WTC11 (cell line): Measurements from ENCODE around the gene OR2M2. TPM values are rescaled to one million over a fixed set of nuclear protein-coding genes. Genes with fewer than 3 reads are reported as not detected.

Experiments used
- ATAC-seq: fragments of 200-7000 bp; cut with Tn5 transposase; 2 replicates; pipeline ENCODE4 v1.10.0; 2021; ENCODE audit warnings: mild to moderate bottlenecking, moderate library complexity
- CTCF ChIA-PET: fragments of 300-600 bp; sonication (Branson Sonifier 250); formaldehyde crosslinking; loops from one replicate; lab custom pipeline; 2021; ENCODE audit warnings: antibody characterized with exemption; lab: Charles Lee
- POLR2A ChIA-PET: fragments of 350-600 bp; sonication (Branson Sonifier 250); formaldehyde crosslinking; loops from one replicate; lab custom pipeline; 2021; ENCODE audit warnings: antibody characterized with exemption; lab: Charles Lee
- DNase-seq: peaks from one replicate; pipeline ENCODE4 v3.0.0; 2021; ENCODE audit warnings: low spot score
- H3K27ac Mint-ChIP-seq: 2 replicates; pipeline ENCODE4 v1.8.0; 2021; ENCODE audit warnings: mixed read lengths
- H3K27me3 Mint-ChIP-seq: 2 replicates; pipeline ENCODE4 v1.8.0; 2021; ENCODE audit warnings: low read depth, mild to moderate bottlenecking, moderate library complexity, mixed read lengths
- H3K36me3 Mint-ChIP-seq: 2 replicates; pipeline ENCODE4 v1.8.0; 2021; ENCODE audit warnings: mixed read lengths
- H3K4me1 Mint-ChIP-seq: 2 replicates; pipeline ENCODE4 v1.8.0; 2022; ENCODE audit warnings: mixed read lengths
- H3K4me3 Mint-ChIP-seq: 2 replicates; pipeline ENCODE4 v1.8.0; 2021; ENCODE audit warnings: mild to moderate bottlenecking, moderate library complexity, mixed read lengths
- H3K9me3 Mint-ChIP-seq: 2 replicates; pipeline ENCODE4 v1.8.0; 2021; ENCODE audit warnings: mixed read lengths
- ESRRA ChIP-seq: sonication (generic); formaldehyde crosslinking; IDR thresholded peaks from 2 replicates; pipeline ENCODE4 v1.8.1; 2022; ENCODE audit warnings: mild to moderate bottlenecking, missing genetic modification reagents, borderline replicate concordance
- GABPB1 ChIP-seq: sonication (generic); formaldehyde crosslinking; IDR thresholded peaks from 2 replicates; pipeline ENCODE4 v1.8.1; 2023; ENCODE audit warnings: mild to moderate bottlenecking, missing genetic modification reagents
- GTF2I ChIP-seq: fragments of 250-450 bp; sonication (Bioruptor Pico); conservative IDR thresholded peaks from 2 replicates; pipeline ENCODE4 v1.4.0; 2021; ENCODE audit warnings: mild to moderate bottlenecking
- NFE2L1 ChIP-seq: sonication (generic); formaldehyde crosslinking; IDR thresholded peaks from 2 replicates; pipeline ENCODE4 v1.8.1; 2023; ENCODE audit warnings: missing genetic modification reagents
- NR2C2 ChIP-seq: sonication (generic); formaldehyde crosslinking; IDR thresholded peaks from 2 replicates; pipeline ENCODE4 v1.8.0; 2022; ENCODE audit warnings: mild to moderate bottlenecking, missing genetic modification reagents
- NR3C1 ChIP-seq: sonication (generic); formaldehyde crosslinking; conservative IDR thresholded peaks from 2 replicates; pipeline ENCODE4 v1.8.1; 2023; ENCODE audit warnings: low read depth, mild to moderate bottlenecking, missing genetic modification reagents
- STAT6 ChIP-seq: sonication (generic); formaldehyde crosslinking; conservative IDR thresholded peaks from 2 replicates; pipeline ENCODE4 v1.8.1; 2023; ENCODE audit warnings: mild to moderate bottlenecking, low read depth, missing genetic modification reagents, moderate library complexity
- TCF7 ChIP-seq: sonication (generic); formaldehyde crosslinking; IDR thresholded peaks from 2 replicates; pipeline ENCODE4 v1.8.0; 2022; ENCODE audit warnings: mild to moderate bottlenecking, low read depth, missing genetic modification reagents, moderate library complexity
- ZNF232 ChIP-seq: sonication (generic); formaldehyde crosslinking; IDR thresholded peaks from 2 replicates; pipeline ENCODE4 v1.8.0; 2022; ENCODE audit warnings: mild to moderate bottlenecking, missing genetic modification reagents
- ZNF263 ChIP-seq: sonication (generic); formaldehyde crosslinking; IDR thresholded peaks from 2 replicates; pipeline ENCODE4 v1.8.1; 2022; ENCODE audit warnings: low read depth, mild to moderate bottlenecking, moderate library complexity, missing genetic modification reagents
- ZNF423 ChIP-seq: fragments of 250-450 bp; sonication (Bioruptor Pico); IDR thresholded peaks from 2 replicates; pipeline ENCODE4 v2.1.2; 2022; ENCODE audit warnings: mild to moderate bottlenecking, moderate library complexity
- ZNF671 ChIP-seq: fragments of 250-450 bp; sonication (Bioruptor Pico); IDR thresholded peaks from 2 replicates; pipeline ENCODE4 v1.8.0; 2021; ENCODE audit warnings: mild to moderate bottlenecking
- total RNA-seq: library from RNA; stranded (reverse); gene quantifications from 3 replicates; pipeline ENCODE4 v1.2.3, GENCODE V29; 2021
- TF ChIP-seq, protein P1 (sequence below): sonication (generic); formaldehyde crosslinking; IDR thresholded peaks from 2 replicates; pipeline ENCODE4 v1.8.1; 2023; ENCODE audit warnings: mild to moderate bottlenecking, moderate library complexity, missing genetic modification reagents
- TF ChIP-seq, protein P2 (sequence below): sonication (generic); formaldehyde crosslinking; IDR thresholded peaks from 2 replicates; pipeline ENCODE4 v1.8.1; 2023; ENCODE audit warnings: mild to moderate bottlenecking, missing genetic modification reagents
- TF ChIP-seq, protein P3 (sequence below): sonication (generic); formaldehyde crosslinking; conservative IDR thresholded peaks from 2 replicates; pipeline ENCODE4 v1.8.1; 2022; ENCODE audit warnings: mild to moderate bottlenecking, missing genetic modification reagents
- TF ChIP-seq, protein P4 (sequence below): sonication (generic); formaldehyde crosslinking; IDR thresholded peaks from 2 replicates; pipeline ENCODE4 v1.8.1; 2022; ENCODE audit warnings: mild to moderate bottlenecking, missing genetic modification reagents, moderate library complexity, borderline replicate concordance
- TF ChIP-seq, protein P5 (sequence below): sonication (generic); formaldehyde crosslinking; IDR thresholded peaks from 2 replicates; pipeline ENCODE4 v1.8.0; 2023; ENCODE audit warnings: missing genetic modification reagents, mild to moderate bottlenecking, borderline replicate concordance
- TF ChIP-seq, protein P6 (sequence below): sonication (generic); formaldehyde crosslinking; IDR thresholded peaks from 2 replicates; pipeline ENCODE4 v1.8.1; 2022; ENCODE audit warnings: missing genetic modification reagents, borderline replicate concordance
- TF ChIP-seq, protein P7 (sequence below): fragments of 250-450 bp; sonication (Bioruptor Pico); IDR thresholded peaks from 2 replicates; pipeline ENCODE4 v1.9.0; 2021; ENCODE audit warnings: moderate library complexity, mild to moderate bottlenecking, inconsistent platforms, borderline replicate concordance

OR2M2 gene
- total RNA-seq, 1 experiment from 2014 or later = not detected

DNA sequence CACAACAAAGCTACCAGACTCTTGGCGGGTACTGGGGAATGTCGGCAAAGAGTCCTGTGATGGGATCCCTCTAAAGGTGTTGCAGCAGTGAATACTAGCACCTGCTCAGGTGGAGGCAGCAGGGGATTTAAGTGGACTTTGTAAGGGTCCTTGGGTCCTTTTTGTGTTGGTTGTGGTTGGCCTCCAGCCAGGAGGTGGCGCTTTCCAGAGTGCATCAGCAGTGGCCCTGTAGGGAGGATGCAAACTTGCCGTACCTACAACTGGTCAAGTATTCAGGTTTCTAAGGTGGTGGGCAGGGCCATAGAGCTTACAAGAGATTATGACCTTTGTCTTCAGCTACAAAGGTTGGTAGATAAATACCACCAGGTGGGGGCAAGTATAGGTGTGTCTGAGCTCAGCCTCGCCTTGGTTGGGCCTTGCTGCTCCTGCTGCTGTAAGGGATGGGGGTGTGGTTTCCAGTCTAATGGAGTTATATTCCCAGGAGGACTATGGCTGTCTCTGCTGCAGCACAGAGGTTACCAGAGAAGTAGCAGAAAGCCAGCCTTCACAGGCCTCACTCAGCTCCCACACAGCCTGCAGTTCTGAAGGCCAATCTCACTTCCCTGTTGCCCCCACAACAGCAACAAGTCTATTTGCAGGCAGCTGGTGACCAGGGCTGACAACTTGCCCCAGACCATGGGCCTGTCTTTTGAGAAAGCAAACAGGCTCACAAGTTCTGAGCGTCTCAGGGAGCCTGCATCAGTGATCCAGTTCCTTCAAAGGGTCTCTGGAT is 22.4 kb upstream of the OR2M2 start (continued):
- TF ChIP-seq, protein P1, sequence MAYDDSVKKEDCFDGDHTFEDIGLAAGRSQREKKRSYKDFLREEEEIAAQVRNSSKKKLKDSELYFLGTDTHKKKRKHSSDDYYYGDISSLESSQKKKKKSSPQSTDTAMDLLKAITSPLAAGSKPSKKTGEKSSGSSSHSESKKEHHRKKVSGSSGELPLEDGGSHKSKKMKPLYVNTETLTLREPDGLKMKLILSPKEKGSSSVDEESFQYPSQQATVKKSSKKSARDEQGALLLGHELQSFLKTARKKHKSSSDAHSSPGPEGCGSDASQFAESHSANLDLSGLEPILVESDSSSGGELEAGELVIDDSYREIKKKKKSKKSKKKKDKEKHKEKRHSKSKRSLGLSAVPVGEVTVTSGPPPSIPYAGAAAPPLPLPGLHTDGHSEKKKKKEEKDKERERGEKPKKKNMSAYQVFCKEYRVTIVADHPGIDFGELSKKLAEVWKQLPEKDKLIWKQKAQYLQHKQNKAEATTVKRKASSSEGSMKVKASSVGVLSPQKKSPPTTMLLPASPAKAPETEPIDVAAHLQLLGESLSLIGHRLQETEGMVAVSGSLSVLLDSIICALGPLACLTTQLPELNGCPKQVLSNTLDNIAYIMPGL (CRISPR knock-in tag) = no peak
- TF ChIP-seq, protein P2, sequence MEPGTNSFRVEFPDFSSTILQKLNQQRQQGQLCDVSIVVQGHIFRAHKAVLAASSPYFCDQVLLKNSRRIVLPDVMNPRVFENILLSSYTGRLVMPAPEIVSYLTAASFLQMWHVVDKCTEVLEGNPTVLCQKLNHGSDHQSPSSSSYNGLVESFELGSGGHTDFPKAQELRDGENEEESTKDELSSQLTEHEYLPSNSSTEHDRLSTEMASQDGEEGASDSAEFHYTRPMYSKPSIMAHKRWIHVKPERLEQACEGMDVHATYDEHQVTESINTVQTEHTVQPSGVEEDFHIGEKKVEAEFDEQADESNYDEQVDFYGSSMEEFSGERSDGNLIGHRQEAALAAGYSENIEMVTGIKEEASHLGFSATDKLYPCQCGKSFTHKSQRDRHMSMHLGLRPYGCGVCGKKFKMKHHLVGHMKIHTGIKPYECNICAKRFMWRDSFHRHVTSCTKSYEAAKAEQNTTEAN = no peak

- Mint-ChIP-seq H3K4me1 (no peaks in the 10 kb centered on the region), H3K27ac (no peak overlapping the region), H3K36me3 (peaks cover 43% of the 10 kb centered on the region), H3K4me3 (no peak overlapping the region)
- ATAC-seq (no peak), DNase-seq (no peak)
- no peak for TF ChIP-seq ZNF671 (CRISPR knock-in tag)
- no peak for TF ChIP-seq GTF2I (CRISPR knock-in tag)
- no peak for TF ChIP-seq ESRRA (CRISPR knock-in tag)
- TF ChIP-seq NR2C2 (CRISPR knock-in tag) = no peak
- TF ChIP-seq, protein P3, sequence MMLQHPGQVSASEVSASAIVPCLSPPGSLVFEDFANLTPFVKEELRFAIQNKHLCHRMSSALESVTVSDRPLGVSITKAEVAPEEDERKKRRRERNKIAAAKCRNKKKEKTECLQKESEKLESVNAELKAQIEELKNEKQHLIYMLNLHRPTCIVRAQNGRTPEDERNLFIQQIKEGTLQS (CRISPR knock-in tag) = no peak
- no peak for TF ChIP-seq ZNF232 (CRISPR knock-in tag)
- no peak for TF ChIP-seq ZNF423 (CRISPR knock-in tag)
- no peak for TF ChIP-seq TCF7 (CRISPR knock-in tag)
- no peak for TF ChIP-seq NFE2L1 (CRISPR knock-in tag)
- TF ChIP-seq, protein P4, sequence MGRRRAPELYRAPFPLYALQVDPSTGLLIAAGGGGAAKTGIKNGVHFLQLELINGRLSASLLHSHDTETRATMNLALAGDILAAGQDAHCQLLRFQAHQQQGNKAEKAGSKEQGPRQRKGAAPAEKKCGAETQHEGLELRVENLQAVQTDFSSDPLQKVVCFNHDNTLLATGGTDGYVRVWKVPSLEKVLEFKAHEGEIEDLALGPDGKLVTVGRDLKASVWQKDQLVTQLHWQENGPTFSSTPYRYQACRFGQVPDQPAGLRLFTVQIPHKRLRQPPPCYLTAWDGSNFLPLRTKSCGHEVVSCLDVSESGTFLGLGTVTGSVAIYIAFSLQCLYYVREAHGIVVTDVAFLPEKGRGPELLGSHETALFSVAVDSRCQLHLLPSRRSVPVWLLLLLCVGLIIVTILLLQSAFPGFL (CRISPR knock-in tag) = no peak
- TF ChIP-seq ZNF263 = no peak
- TF ChIP-seq, all 79 proteins: peak for 0
- H3K27me3 Mint-ChIP-seq = no peaks in the 10 kb centered on the region; the same call in 1 of the 2 replicates
- H3K9me3 Mint-ChIP-seq = peaks cover 78% of the 10 kb centered on the region
- CTCF ChIA-PET = no interaction called here
- POLR2A ChIA-PET = no interaction called here
Observed at GRCh38 chr1:248155927-248156326, 18.7 kb upstream of the OR2M2 start.

DNA sequence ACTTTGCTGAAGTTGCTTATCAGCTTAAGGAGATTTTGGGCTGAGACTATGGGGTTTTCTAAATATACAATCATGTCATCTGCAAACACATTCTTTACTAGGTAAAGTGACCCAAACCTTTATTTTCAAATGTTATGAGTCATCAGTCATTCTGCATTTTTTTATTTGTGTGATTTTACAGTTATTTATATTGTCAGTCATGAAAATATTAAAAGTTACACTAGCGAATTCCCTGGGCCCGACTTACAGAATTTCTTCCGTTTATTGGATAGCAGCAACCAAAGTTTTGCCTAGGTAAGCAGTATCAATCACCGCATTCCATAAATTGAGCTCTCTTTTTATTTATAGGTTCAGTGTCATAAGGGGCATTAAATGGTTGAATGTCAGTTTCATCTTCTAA is 15.9 kb upstream of the OR2M2 start:
- Mint-ChIP-seq H3K27me3 (no peaks in the 10 kb centered on the region), H3K4me3 (no peak overlapping the region), H3K36me3 (peaks cover 35% of the 10 kb centered on the region), H3K9me3 (peaks cover 71% of the 10 kb centered on the region), H3K4me1 (no peaks in the 10 kb centered on the region), H3K27ac (no peak overlapping the region)
- ChIA-PET POLR2A (no interaction called here), CTCF (no interaction called here)
- no peak for ATAC-seq
- no peak for DNase-seq
- TF ChIP-seq STAT6 (CRISPR knock-in tag) = no peak
- TF ChIP-seq, protein P5, sequence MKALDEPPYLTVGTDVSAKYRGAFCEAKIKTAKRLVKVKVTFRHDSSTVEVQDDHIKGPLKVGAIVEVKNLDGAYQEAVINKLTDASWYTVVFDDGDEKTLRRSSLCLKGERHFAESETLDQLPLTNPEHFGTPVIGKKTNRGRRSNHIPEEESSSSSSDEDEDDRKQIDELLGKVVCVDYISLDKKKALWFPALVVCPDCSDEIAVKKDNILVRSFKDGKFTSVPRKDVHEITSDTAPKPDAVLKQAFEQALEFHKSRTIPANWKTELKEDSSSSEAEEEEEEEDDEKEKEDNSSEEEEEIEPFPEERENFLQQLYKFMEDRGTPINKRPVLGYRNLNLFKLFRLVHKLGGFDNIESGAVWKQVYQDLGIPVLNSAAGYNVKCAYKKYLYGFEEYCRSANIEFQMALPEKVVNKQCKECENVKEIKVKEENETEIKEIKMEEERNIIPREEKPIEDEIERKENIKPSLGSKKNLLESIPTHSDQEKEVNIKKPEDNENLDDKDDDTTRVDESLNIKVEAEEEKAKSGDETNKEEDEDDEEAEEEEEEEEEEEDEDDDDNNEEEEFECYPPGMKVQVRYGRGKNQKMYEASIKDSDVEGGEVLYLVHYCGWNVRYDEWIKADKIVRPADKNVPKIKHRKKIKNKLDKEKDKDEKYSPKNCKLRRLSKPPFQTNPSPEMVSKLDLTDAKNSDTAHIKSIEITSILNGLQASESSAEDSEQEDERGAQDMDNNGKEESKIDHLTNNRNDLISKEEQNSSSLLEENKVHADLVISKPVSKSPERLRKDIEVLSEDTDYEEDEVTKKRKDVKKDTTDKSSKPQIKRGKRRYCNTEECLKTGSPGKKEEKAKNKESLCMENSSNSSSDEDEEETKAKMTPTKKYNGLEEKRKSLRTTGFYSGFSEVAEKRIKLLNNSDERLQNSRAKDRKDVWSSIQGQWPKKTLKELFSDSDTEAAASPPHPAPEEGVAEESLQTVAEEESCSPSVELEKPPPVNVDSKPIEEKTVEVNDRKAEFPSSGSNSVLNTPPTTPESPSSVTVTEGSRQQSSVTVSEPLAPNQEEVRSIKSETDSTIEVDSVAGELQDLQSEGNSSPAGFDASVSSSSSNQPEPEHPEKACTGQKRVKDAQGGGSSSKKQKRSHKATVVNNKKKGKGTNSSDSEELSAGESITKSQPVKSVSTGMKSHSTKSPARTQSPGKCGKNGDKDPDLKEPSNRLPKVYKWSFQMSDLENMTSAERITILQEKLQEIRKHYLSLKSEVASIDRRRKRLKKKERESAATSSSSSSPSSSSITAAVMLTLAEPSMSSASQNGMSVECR = no peak
- TF ChIP-seq, protein P6, sequence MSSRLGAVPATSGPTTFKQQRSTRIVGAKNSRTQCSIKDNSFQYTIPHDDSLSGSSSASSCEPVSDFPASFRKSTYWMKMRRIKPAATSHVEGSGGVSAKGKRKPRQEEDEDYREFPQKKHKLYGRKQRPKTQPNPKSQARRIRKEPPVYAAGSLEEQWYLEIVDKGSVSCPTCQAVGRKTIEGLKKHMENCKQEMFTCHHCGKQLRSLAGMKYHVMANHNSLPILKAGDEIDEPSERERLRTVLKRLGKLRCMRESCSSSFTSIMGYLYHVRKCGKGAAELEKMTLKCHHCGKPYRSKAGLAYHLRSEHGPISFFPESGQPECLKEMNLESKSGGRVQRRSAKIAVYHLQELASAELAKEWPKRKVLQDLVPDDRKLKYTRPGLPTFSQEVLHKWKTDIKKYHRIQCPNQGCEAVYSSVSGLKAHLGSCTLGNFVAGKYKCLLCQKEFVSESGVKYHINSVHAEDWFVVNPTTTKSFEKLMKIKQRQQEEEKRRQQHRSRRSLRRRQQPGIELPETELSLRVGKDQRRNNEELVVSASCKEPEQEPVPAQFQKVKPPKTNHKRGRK = no peak
- no peak for TF ChIP-seq GABPB1 (CRISPR knock-in tag)
- TF ChIP-seq NR3C1 (CRISPR knock-in tag) = no peak
- TF ChIP-seq, protein P7, sequence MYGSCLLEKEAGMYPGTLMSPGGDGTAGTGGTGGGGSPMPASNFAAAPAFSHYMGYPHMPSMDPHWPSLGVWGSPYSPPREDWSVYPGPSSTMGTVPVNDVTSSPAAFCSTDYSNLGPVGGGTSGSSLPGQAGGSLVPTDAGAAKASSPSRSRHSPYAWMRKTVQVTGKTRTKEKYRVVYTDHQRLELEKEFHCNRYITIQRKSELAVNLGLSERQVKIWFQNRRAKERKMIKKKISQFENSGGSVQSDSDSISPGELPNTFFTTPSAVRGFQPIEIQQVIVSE = no peak
